Osteocyte (in vitro differentiated cells): ENCODE results near the gene ZFYVE28. TPM values are rescaled to one million over a fixed set of nuclear protein-coding genes. Genes with fewer than 3 reads are reported as not detected.

Source experiments
- DNase-seq: peaks from one replicate; pipeline ENCODE4 v3.0.0; 2021; ENCODE audit warnings: mixed read lengths; ENCODE audit not compliant: unreplicated experiment; ENCODE audit errors: extremely low spot score
- H3K27ac Mint-ChIP-seq: one replicate; pipeline ENCODE4 v1.8.0; 2021; ENCODE audit warnings: mild to moderate bottlenecking, mixed read lengths; ENCODE audit not compliant: unreplicated experiment
- H3K27me3 Mint-ChIP-seq: one replicate; pipeline ENCODE4 v1.8.0; 2021; ENCODE audit warnings: mixed read lengths; ENCODE audit not compliant: unreplicated experiment
- H3K36me3 Mint-ChIP-seq: one replicate; pipeline ENCODE4 v1.8.0; 2021; ENCODE audit warnings: mixed read lengths; ENCODE audit not compliant: unreplicated experiment
- H3K4me1 Mint-ChIP-seq: one replicate; pipeline ENCODE4 v1.8.0; 2021; ENCODE audit warnings: mixed read lengths; ENCODE audit not compliant: unreplicated experiment
- H3K4me3 Mint-ChIP-seq: one replicate; pipeline ENCODE4 v1.8.0; 2021; ENCODE audit warnings: mild to moderate bottlenecking, moderate library complexity, mixed read lengths; ENCODE audit not compliant: unreplicated experiment
- H3K9me3 Mint-ChIP-seq: one replicate; pipeline ENCODE4 v1.8.0; 2021; ENCODE audit warnings: mixed read lengths; ENCODE audit not compliant: unreplicated experiment
- CTCF ChIP-seq: fragments of 200-600 bp; sonication (generic); IDR thresholded peaks from 2 replicates; pipeline ENCODE4 v1.5.0; 2021; ENCODE audit warnings: antibody characterized with exemption, mild to moderate bottlenecking, moderate library complexity
- total RNA-seq: library from RNA; stranded (reverse); gene quantifications from 2 replicates; pipeline ENCODE4 v1.2.1, GENCODE V29; 2021

Gene ZFYVE28
- total RNA-seq, 1 donor from 2014 or later = 3.4 TPM

- TF ChIP-seq CTCF = no peak
- H3K27me3 Mint-ChIP-seq = peaks cover 28% of the 10 kb centered on the region
- no peaks in the 10 kb centered on the region for H3K36me3 Mint-ChIP-seq
- H3K4me3 Mint-ChIP-seq = no peak overlapping the region
- no peaks in the 10 kb centered on the region for H3K9me3 Mint-ChIP-seq
- DNase-seq = no peak
- no peak overlapping the region for H3K27ac Mint-ChIP-seq
- peaks cover 35% of the 10 kb centered on the region for H3K4me1 Mint-ChIP-seq
These were observed 20.7 kb downstream of the ZFYVE28 start for GRCh38 chr4:2397596-2398379.

GRCh38 chr4:2396781-2397368 lies 21.6 kb downstream of the ZFYVE28 start:
- DNase-seq = no peak
- Mint-ChIP-seq H3K27ac (no peak overlapping the region), H3K4me3 (no peak overlapping the region), H3K9me3 (no peaks in the 10 kb centered on the region), H3K4me1 (peaks cover 26% of the 10 kb centered on the region), H3K36me3 (no peaks in the 10 kb centered on the region), H3K27me3 (peaks cover 30% of the 10 kb centered on the region)
- no peak for TF ChIP-seq CTCF

GRCh38 chr4:2395584-2395983 lies 22.9 kb downstream of the ZFYVE28 start:
- H3K27me3 Mint-ChIP-seq = peaks cover 36% of the 10 kb centered on the region
- TF ChIP-seq CTCF = no peak
- no peaks in the 10 kb centered on the region for H3K36me3 Mint-ChIP-seq

DNA sequence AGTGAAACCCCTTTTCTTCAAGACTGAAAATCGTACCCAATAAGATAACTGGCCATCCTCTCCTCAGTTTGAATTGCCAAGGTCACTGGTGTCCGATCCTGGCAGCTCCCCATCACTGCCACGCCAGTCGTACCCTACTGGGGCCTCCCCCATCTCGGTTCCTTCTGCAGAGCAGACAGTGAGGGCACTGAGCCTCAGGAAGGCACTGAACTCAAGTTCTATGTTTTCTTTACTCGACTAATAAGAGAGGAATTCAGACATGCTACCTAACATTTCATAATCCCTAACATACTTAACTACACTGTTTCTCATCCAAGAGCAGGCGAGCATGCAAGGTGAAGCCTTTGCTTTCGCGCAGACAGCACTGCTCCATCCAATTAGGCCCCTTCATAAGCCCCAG lies 23.4 kb downstream of the ZFYVE28 start:
- Mint-ChIP-seq H3K27me3 (peaks cover 38% of the 10 kb centered on the region), H3K36me3 (no peaks in the 10 kb centered on the region), H3K27ac (no peak overlapping the region), H3K4me1 (peaks cover 38% of the 10 kb centered on the region), H3K9me3 (no peaks in the 10 kb centered on the region), H3K4me3 (no peak overlapping the region)
- TF ChIP-seq CTCF = no peak
- DNase-seq = no peak

More at GRCh38 chr4:2395584-2395983, 22.9 kb downstream of the ZFYVE28 start:
- no peak for DNase-seq
- Mint-ChIP-seq H3K4me3 (no peak overlapping the region), H3K27ac (no peak overlapping the region), H3K4me1 (peaks cover 32% of the 10 kb centered on the region), H3K9me3 (no peaks in the 10 kb centered on the region)

DNA sequence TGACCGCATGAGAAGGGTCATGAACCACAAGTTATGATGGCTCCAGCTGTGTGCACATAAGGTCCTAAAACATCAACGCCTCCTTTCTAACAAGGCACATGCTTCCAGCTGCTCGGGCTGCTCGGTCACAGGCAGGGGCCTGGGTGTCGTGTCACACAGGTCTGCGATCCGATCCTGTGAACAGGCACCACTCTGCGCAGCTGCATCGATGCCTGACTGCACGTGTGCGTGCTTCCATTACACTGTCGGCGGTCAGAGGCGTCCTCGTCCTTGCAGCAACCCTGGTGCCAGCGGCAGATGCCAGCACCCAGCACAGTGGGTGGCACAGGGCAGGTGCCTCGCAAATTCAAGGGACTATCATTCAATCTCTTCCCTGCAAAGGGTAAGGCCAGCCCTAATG lies 23.9 kb downstream of the ZFYVE28 start:
- no peak for TF ChIP-seq CTCF
- Mint-ChIP-seq H3K27me3 (peaks cover 42% of the 10 kb centered on the region), H3K36me3 (no peaks in the 10 kb centered on the region), H3K4me3 (no peak overlapping the region), H3K27ac (no peak overlapping the region), H3K4me1 (peaks cover 42% of the 10 kb centered on the region), H3K9me3 (no peaks in the 10 kb centered on the region)
- DNase-seq = no peak
